ENCODE measurements around the gene SLC7A4. TPM values are rescaled to one million over a fixed set of nuclear protein-coding genes. Genes with fewer than 3 reads are reported as not detected.

The SLC7A4 gene
- total RNA-seq, 1 donor from 2014 or later: 0.25 TPM

DNA sequence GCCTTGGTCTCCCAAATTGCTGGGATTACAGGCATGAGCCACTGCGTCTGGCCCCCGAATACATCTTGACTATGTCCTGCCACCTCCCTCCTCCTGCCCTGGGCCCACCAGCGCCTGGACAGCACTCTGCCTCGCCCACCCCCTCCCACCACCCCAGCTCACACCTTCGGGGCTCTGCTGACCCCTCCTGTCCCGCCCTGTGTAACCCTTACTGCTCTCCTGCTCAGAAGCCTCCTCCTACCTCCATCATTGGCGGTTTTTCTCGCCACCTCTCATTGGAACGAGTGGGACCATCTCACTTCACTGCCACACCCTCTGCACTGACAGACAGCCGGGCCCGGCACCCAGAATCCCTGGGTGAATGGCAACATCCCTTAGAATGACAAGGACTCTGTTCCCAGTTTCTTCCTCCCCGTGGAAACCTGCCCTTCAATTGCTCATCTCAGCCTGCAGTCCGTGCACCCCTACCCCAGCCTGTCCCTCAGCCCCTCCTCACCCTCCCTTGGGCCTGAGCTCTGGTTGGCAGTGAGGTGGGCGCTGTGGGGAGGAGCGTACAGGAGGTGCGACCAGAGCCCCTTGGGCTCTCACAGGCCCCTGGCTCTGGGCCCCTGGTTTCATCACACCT is 45.6 kb upstream of the SLC7A4 start:
- intact Hi-C loops (cut with micrococcal nuclease): no loop called here
- Histone ChIP-seq H3K36me3 (no peaks in the 10 kb centered on the region), H3K9me3 (replicated peaks) (no peaks in the 10 kb centered on the region), H3K4me1 (no peaks in the 10 kb centered on the region), H3K4me3 (no peak overlapping the region), H3K27ac (replicated peaks) (no peak overlapping the region), H3K27me3 (ENCODE audit: low read depth) (peaks cover 20% of the 10 kb centered on the region)
- TF ChIP-seq, protein P1, sequence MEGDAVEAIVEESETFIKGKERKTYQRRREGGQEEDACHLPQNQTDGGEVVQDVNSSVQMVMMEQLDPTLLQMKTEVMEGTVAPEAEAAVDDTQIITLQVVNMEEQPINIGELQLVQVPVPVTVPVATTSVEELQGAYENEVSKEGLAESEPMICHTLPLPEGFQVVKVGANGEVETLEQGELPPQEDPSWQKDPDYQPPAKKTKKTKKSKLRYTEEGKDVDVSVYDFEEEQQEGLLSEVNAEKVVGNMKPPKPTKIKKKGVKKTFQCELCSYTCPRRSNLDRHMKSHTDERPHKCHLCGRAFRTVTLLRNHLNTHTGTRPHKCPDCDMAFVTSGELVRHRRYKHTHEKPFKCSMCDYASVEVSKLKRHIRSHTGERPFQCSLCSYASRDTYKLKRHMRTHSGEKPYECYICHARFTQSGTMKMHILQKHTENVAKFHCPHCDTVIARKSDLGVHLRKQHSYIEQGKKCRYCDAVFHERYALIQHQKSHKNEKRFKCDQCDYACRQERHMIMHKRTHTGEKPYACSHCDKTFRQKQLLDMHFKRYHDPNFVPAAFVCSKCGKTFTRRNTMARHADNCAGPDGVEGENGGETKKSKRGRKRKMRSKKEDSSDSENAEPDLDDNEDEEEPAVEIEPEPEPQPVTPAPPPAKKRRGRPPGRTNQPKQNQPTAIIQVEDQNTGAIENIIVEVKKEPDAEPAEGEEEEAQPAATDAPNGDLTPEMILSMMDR (IDR thresholded peaks at IDR 0.05; ENCODE audit: borderline replicate concordance): no peak
- DNase-seq: no peak

DNA sequence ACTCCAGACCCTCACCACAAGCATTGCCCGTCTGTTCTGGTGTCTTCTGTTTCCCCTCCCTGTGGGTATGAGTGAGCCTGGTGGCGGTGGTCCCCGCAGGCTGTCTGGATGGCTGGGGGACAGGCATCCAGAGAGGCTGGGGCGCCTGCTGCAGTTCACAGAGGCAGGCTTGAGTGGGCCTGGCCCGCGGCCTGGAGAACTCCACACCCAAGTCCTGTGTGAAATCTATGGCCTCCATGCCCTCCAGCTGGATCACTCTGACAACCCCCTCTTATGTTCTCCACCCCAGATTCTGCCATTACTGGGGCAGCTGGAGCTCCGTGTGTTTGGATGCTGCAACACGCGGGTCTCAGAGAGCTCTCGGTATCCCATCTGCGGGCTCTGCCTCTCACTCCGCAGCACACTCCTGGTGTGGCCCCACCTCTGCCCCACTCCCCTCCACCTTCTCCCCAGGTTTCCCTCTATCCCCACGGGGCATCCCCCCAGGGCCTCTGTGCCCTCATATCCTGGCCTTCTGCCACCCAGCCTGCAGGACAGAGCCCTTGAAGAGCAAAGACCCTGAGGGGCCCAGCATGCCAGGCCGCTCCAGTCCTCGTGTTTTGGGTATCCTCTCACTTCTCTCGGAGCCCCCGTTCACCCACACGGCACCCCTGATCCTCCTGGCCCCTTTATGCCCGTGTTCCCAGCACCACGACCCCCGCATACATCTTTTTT is 44.7 kb upstream of the SLC7A4 start:
- no peak overlapping the region for H3K27ac ChIP-seq (replicated peaks)
- no peaks in the 10 kb centered on the region for H3K4me1 ChIP-seq
- intact Hi-C loops (cut with micrococcal nuclease): no loop called here
- no peak overlapping the region for H3K4me3 ChIP-seq
- no peak for DNase-seq
- H3K36me3 ChIP-seq: no peaks in the 10 kb centered on the region
- TF ChIP-seq, protein P1 (IDR thresholded peaks at IDR 0.05; ENCODE audit: borderline replicate concordance): no peak
- peaks cover 20% of the 10 kb centered on the region for H3K27me3 ChIP-seq (ENCODE audit: low read depth)
- no peaks in the 10 kb centered on the region for H3K9me3 ChIP-seq (replicated peaks)

DNA sequence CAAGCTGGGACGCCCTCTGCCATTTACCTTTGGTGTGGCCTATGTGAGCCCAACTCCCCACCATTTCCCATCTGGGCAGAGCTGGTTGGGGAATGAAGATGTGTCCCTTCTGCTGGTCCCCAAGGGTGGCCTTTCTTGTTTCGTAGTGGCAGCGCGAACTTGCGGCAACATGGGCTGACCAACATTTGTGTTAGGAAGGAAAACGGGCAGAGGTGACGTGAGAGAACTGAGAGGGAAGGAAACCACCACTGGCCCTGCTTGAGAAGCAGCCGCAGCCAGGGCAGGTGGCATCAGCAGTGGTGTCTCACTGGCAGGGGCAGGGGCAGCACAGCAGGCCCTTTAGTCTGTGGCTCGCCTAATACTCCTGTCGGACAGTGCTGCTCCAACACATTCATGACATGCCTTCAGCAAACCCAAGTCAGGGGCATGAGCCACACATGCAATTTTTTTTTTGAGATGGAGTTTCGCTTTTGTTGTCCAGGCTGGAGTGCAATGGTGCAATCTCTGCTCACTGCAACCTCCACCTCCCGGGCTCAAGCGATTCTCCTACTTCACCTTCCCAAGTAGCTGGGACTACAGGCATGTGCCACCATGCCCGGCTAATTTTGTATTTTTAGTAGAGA is 43.3 kb upstream of the SLC7A4 start:
- H3K4me3 ChIP-seq: no peak overlapping the region
- TF ChIP-seq, protein P1 (IDR thresholded peaks at IDR 0.05; ENCODE audit: borderline replicate concordance): no peak
- DNase-seq: no peak
- intact Hi-C loops (cut with micrococcal nuclease): no loop called here
- no peaks in the 10 kb centered on the region for H3K9me3 ChIP-seq (replicated peaks)
- H3K27me3 ChIP-seq (ENCODE audit: low read depth): peaks cover 20% of the 10 kb centered on the region
- no peaks in the 10 kb centered on the region for H3K36me3 ChIP-seq
- H3K27ac ChIP-seq (replicated peaks): no peak overlapping the region
- H3K4me1 ChIP-seq: no peaks in the 10 kb centered on the region

DNA sequence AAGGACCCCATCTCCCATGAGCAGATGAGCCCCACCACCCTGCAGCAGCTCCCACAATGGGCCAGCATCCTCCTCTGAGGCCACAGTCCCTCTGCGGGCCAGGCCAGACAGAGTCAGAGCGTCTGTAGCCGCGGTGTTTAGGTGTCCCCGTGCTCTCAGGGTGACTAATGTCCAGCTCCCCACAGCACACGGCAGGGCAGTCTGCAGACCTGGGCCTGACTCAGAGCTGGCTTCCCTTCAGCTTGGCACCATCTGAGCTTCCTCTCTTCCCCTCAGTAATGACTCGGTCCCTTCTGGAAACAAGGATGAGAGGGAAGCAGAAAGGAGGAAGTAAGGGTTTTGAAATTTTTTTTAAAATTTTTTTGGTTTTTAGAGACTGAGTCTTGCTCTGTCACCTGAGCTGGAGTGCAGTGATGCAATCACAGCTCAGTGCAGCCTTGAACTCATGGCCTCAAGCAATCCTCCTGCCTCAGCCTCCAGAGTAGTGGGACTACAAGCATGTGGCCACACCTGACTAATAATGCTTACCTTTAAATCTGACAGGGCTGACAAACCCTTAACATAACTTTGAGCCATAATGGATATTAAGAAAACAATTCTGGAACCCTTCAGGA is 41.8 kb upstream of the SLC7A4 start:
- Histone ChIP-seq H3K4me3 (no peak overlapping the region), H3K27ac (replicated peaks) (no peak overlapping the region), H3K4me1 (no peaks in the 10 kb centered on the region), H3K9me3 (replicated peaks) (no peaks in the 10 kb centered on the region), H3K36me3 (no peaks in the 10 kb centered on the region), H3K27me3 (ENCODE audit: low read depth) (peaks cover 15% of the 10 kb centered on the region)
- intact Hi-C loops (cut with micrococcal nuclease): no loop called here
- TF ChIP-seq, protein P1 (IDR thresholded peaks at IDR 0.05; ENCODE audit: borderline replicate concordance): no peak
- DNase-seq: no peak

DNA sequence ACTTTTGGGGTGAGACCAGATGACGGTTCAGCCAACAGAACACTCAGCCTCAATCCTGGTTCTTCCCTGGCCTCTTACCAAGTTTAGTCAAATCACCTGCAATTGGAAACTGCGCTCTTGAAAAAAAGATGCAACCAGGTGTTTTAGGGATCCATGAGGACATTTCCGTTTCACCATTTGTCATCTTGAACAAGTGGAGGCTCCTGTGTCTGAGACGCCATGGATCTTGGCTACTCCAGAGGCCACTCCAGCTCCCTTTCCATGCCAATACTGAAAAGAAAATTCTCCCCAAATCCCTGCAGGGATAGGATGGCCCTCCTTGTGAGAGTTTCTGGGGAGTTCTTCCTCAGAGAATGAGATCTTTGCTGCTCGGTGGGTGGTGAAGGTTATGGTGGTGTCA is 41.1 kb upstream of the SLC7A4 start:
- Histone ChIP-seq H3K4me1 (no peaks in the 10 kb centered on the region), H3K27me3 (ENCODE audit: low read depth) (peaks cover 8% of the 10 kb centered on the region), H3K36me3 (no peaks in the 10 kb centered on the region), H3K27ac (replicated peaks) (no peak overlapping the region), H3K4me3 (no peak overlapping the region), H3K9me3 (replicated peaks) (no peaks in the 10 kb centered on the region)
- no peak for DNase-seq
- TF ChIP-seq, protein P1 (IDR thresholded peaks at IDR 0.05; ENCODE audit: borderline replicate concordance): no peak
- intact Hi-C loops (cut with micrococcal nuclease): no loop called here
